ENCODE results near the gene MARK3. TPM values are rescaled to one million over a fixed set of nuclear protein-coding genes. Genes with fewer than 3 reads are reported as not detected.

Gene MARK3
- total RNA-seq, 1 experiment from 2014 or later = 35.8 TPM

DNA sequence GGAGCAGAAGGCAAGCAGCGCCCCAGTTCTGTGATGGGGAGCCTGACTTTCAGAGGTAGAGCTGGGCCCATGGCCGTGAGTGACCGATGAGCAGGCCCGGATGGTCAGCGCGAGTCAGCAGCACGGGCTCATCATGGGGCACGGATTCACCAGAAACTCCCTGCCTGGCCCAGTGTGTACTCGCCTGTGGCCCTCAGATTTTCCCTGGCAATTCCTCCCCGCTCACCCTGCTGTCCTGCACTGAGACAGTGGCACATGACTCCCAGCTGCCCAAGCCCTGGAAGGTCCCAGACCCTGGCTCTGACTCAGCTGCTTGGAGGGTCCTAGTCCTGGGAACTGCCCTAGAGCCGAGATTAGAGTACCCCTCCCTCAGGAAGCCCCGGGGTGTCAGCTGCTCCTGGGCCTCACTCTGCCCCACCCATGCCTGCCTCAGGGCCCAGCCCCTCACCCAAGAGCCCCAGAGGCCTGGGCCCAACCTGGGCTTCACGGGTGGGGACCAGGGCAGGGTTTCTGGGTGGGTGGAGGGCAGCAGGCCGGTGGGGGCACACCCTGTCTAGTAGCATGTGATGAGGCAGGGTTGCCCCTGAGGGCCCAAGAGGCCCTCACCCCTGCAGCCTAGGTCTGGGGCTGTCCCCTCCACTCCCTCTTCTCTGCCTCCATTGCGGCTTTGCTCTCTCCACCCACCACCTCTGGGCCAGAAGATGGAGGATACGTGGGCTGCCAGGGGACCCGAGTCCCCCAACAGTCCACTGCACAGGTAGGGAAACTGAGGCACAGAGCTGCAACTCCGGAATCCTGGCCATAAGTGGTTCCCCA, 152.2 kb downstream of the MARK3 start:
- DNase-seq (ENCODE audit: low spot score) = no peak

DNA sequence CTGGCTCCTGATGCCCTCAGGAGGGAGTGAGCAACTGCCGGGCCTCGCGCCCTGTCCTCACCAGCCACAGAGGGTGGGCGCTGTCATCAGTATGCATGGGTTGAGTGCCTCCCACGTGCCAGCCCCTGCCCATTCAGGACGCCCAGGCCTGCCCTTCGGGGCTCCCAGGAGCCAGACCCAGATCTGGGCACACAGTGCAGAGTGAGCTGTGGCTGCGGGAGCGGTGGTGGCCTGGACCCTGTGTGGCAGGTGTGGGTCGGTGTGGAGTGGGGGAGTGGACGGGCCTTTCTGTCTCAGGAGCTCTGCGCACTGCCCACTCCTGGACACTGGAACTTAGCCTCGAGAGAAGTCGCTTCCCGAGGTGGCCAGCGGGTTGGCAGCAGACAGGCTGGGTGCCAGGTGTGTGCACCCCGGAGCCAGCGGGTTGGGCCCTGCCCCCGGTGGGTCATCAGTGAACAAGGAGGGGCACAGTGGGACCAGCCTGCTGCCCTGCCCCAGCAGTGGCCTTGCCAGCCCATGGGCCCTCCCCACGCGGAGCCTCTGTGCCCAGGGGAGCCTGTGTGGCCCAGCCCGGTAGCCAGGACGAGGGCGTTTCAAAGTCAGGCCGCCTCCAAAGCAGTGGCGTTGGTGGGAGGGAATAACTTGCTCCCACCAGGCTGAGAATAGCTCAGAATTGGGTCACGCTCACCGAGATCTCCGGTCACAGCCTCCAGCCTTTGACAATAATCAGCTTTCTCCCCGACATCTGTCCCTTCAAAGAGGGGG, 153.3 kb downstream of the MARK3 start:
- DNase-seq (ENCODE audit: low spot score) = no peak

DNA sequence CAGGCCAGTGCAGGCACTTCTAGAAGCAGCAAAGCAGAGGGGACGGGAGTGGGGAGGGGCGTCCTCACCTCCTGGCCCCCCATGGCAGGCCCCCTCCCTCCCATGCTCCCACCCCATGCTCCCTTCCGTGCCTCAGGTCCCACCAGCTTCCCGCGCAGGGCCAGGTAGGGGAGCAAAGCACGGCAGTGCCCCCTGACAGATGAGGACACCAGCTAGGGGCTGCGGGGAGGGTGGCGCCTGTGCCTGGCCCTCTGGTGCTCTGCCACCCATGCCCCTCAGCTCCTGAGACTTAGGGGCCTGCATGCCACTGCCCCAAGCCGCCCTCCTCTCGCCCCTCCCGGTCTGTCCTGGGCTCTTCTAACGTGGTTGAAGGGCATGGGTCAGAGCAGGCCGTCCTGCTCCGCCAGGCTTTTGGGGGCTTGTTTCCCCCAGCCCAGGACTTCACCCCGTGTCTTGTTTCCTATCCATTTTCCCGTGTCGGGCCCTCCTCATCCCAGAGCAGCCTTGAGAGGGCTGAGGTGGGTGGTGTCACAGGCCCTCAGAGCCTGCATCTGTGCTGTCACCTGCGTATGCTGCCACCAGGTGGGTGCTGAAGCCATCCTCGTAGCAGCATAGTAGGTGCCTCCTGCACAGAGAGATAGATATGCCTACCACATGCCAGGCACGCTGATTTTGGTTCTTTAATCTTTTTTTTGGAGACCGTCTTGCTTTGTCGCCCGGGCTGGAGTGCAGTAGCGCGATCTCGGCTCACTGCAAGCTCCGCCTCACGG, 154.0 kb downstream of the MARK3 start:
- no peak for DNase-seq (ENCODE audit: low spot score)

DNA sequence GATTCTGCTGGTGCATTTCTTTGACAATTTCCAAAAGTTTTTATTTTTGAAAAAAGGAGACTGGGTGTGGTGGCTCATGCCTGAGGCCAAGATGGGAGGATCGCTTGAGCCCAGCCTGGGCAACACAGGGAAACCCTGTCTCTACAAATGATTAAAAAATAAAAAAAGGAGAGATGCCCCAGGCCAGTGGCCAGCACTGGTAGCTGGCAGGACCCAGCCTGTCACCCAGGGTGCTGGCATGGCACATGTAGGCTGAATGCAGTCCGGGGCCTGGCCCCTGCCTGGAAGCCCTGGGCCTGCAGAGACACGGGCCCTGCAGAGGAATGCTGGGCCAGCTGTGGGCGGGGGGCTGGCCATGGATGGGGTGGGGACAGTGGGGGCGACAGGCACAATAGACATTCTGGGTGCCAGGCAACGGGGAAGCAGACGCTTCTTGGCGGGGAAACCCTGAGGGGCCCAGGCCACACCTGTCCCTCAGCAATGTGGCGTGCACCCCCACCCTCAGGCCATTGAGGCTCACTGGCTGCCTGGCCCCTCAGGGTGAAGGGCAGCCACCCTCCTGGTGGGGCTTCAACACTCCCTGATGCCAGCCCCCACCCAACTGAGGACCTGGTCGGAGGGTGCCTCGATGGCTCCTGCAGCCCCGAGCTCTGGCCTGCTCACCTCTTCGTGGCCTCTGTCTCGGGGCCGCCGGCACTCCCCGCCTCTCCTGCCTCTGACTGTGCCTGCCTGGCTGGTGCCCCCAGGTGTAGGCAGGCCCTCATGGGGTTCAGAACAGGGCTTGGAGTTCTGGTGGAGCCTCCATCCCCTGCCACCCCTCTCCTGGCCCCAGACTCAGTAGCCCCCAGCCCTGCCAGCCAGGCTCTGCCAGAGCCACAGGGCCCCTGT, 155.8 kb downstream of the MARK3 start:
- DNase-seq (ENCODE audit: low spot score) = no peak

DNA sequence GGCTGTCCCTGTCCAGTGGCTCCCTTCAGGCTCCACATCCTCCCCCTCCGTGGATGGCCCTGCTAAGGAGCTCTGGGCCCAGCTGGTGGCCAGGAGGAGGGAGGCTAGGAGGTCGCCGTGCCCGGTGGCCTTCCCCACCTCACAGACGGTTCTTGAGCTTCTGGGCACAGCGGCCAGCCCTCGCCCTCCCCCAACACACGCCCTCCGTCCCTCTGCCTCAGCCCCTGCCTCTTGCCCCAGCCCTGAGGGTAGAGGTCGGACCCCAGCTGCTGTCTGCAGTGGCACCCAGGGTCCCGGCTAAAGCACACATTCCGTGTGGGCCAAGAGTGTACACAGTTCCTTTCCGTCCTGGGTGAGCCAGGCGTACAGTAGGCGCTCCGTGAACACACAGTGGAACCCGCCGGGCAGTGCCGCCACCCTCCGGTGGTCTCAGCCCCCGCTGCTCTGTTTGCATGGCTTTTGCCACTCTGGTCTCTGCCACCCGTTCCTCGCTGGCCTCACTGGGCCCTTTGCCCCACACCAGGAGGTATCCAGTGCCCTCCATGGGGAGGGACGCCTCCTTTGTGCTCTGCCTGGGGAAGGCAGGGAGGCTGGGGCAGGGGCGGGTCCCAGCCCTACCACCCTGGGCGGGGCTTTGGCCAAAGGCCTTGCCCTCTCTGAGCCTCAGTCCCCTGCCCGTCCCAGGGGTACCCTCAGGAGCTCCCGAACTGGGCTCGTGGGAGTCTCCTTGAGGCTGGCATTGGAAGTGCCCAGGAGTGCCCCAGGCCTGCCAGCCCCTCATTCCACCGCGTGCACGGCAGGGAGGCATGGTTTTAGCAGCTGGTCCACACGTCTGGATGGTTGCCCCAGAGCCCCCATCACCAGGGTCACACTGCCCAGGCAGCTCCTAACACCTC, 156.7 kb downstream of the MARK3 start:
- DNase-seq (ENCODE audit: low spot score) = no peak

DNA sequence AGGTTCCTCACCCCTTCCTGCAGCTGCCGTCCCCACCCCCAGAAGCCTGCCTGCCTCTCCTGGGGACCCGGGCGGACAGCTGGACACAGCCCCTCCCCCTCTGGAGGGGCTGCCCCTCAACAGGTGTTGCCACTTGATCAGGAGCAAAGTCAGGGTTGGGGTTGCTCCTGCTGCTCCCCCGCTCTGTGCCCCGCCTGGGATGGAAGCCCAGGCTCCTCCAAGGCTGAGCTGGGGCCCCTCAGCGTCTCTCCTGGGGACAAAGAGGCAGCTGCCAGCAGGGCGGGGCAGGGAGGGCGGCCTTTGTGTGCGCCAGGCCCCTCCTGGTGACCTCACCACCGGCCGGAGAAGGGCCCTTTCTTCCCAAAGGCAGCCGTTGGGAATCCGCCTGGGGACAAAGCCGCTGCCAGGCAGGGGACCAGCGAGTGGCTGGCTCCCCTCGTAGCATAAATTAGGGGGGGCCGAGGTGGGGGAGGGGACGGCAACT, 157.4 kb downstream of the MARK3 start:
- no peak for DNase-seq (ENCODE audit: low spot score)

DNA sequence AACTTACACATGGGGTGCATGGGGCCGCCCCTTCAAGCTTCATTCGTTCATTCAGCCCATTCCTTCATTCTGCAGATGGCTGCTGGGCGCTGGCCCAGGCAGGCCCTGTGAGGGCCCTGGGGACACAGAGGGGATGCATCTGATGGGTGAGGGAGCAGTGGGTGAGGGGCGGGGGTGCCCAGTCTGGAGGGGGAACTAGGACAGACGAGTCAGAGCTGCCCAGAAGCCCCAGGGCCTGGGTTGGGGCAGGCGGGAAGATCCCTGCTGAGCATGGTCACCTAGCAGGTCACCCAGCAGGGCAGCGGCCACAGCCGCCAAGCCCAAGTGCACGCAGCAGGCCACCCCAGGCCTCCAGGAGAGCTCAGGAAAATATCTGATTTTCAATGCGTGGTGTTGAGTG, 157.9 kb downstream of the MARK3 start:
- no peak for DNase-seq (ENCODE audit: low spot score)

DNA sequence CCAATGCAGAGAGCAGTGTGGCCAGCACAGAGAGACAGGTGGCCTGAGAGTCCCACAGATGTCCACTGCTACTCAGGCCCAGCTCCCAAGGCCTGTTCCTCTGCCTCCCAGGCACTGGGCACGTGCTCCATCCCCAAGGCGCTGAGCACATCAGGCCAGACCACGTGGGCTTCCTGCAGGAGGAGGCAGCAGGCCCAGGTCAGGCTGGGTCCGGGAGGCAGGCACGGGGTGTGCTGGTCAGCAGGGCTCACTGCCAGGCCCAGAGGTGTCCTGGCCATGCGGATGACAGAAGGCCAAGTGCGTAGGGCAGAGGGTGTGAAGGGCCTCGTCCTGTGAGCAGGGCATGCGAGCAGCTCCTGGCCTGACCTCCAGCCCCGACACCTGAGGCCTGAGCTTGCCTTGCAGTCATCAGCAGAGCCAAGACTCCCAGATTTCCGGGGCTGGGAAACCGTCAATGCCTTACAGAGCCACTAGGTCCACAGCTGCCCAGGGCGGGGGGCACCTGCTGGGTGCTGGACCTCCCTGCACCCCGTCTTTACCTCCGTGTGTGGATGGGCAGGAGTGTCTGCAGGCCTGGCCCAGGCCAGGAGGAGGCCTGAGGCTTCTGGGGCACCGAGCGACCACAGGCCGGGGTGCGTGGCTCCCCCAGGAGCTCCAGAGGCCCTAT, 158.6 kb downstream of the MARK3 start:
- no peak for DNase-seq (ENCODE audit: low spot score)

DNA sequence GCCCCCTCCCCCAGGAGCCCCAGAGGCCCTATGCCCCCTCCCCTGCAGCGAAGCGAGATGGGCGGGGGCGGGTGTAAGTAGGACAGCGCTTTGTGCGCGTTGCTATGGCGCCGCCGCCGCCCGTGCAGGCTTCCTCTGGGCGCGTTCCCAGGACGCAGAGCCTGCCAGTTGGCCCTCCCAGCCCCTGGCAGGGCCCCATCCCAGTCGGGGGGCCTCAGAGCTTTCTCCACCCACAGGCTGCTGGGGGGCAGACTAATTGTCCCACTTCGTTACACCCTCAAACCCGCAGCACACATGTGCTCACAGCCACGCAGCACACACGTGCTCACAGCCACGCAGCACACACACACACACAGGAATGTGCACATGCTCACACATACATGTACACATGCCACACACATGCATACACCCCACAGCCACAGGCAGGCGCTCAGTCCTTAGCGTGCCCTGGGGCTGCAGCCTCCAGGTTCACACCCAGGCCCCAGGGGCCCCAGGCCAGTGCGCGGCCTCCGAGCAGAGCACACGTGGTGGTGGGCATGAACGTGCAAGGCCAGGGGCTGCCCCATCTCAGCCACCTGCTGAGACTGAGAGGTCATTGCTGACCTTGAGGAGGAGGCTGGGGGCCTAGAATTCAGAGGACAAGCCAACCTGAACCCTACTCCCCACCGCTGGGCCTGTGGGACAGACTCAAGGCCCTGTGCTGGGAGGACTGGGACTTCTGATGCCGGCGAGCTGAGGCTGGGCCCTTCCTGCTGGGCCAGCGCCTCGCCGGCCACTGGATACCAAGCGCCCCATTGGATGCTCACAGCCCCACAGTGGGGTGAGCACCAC, 159.4 kb downstream of the MARK3 start:
- no peak for DNase-seq (ENCODE audit: low spot score)

DNA sequence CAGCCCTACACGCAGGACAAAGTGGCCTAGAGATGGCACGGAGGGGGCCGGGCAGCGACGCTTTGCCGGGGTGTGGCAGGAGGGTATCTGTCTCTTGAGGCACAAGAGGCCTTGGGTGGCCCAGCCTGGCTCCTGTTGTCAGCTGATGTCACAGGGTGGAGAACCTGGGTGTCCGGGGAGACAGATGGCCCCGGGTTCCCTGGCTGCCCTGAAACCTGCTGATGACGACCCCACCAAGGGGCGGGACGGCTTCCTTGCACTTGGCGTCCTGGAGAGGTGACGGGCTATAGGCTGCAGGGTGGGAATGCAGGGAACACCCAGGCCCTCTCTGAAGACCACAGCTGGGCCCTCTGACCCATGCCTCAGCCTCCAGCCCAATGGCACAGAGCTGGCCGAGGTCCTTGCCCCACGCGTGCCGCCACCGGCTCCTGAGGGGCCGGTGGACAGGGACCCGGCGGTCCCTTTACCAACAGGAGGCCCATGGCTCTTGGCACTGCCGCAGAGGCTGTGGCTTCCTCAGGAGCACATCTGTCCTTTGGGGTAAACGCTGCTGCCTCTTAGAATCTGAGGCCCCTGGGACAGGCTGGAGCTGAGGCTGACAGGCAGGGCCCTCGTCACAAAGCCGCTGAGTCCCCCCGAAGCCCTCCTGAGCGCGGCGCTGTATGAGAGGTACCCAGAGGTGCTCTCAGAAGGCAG, 160.2 kb downstream of the MARK3 start:
- no peak for DNase-seq (ENCODE audit: low spot score)

DNA sequence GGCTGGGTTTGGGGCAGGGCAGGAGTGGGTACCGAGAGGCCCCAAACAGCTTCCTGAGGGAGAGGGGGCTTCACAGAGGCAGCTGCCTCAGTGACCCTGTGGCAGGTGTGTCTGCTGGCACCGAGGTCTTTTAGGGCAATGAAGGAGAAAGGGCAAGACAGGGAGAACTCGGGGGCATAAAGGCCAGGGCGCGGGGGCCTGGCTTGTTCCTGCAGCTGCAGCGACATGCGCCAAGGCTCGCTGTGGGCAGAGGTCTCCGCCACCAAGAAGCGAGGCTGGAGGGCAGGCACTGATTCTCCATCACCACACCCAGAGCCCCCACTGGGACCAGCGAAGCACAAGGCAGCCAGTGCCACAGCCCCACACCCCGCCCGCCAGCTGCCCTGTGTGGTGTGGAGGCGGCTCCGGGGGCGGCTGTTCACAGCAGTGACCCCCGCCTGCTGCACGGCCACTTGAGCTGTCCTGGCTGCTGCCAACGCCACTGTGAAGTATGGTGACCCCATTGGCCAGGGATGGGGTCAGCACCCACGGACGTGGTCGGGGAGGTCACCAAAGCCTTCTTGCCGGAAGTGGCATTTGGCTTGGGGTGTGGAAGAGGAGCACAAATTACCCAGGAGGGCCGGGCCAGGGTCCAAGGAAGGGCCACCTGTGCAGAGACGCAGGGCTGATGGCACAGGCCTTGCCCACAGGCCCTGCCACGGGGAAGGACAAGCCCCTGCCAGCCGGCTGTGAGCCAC, 160.9 kb downstream of the MARK3 start:
- no peak for DNase-seq (ENCODE audit: low spot score)

DNA sequence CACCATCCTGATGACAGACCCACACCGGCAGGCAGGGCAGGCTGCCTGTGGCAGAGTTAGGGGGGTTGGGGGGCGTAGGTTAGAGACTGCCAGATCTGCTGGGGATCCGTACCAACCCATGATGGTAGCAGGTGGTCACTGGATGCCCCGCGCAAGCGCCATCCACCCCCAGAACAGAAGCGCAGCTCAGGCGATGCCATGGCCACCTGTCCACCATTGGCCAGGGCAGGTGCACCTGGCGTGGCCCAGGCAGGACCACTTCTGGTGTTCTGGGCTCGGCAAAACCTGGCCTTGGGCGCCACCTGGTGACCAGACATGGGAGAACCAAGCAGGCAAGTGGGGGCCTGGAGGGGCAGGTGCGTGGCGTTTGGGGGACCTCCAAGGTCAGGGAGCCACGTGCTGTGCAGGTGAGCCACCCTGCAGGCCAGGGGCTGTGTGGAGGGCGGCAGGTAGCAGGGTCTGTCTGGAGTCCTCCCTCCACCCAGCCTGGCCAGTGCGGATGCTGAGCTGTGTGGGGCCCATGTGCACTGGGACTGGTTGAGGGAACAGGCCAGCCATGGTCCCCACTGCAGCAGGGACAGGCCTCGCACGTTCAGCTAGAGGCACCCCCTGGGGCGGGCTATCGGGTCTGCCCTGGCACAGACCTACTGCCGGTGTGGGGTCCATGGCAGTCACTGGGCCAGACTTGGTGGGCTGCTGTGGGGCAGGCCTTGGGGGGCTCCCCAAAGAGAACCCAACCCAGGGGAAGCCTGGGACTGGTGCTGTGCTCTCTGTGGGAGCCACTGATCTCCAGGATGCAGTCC, 161.6 kb downstream of the MARK3 start:
- DNase-seq (ENCODE audit: low spot score) = peak; percentile 44

DNA sequence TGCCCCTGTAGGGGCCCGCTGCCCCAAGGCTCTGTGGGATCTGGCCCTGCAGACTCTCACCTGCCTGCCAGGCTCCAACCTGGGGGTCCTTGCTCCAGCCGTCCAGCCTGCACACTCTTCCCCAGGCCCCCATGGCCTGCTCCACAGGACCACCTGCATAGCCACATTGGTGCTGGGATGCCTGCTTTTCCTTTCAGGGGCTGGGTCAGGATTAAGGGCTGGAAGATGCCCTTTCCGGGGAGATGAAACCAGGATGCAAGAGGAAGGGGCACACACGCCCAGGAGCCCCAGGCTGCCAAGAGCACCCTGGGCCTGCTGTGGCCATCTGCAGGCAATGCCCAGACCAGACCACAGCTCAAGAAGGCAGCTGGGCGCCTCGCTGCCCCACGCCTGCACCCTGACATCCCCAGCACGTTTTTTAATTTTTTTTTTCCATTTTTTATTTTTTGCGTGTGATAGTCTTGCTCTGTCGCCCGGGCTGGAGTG, 162.3 kb downstream of the MARK3 start:
- DNase-seq (ENCODE audit: low spot score) = no peak

DNA sequence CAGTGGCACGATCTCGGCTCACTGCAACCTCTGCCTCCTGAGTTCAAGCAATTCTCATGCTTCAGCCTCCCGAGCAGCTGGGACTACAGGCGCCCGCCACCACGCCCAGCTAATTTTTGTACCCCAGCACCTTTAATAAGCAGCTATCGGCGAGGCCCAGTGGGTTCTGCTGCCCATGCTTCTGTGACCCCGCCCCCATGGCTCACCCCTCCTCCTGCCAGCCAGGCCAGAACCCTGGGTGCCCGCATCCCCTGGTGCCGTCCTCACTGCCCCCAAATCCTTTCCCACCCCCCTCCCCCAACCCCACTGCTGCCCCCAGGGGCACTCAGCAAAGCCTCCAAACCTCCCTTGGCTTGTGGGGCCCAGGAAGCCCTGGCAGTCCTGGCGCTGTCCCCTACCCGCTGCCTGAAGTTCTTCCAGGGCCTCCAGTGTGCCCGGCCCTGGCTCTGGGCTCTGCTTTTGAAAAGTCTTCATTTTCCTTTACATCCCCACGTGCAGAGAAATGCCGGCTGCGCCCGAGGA, 162.8 kb downstream of the MARK3 start:
- DNase-seq (ENCODE audit: low spot score) = no peak

DNA sequence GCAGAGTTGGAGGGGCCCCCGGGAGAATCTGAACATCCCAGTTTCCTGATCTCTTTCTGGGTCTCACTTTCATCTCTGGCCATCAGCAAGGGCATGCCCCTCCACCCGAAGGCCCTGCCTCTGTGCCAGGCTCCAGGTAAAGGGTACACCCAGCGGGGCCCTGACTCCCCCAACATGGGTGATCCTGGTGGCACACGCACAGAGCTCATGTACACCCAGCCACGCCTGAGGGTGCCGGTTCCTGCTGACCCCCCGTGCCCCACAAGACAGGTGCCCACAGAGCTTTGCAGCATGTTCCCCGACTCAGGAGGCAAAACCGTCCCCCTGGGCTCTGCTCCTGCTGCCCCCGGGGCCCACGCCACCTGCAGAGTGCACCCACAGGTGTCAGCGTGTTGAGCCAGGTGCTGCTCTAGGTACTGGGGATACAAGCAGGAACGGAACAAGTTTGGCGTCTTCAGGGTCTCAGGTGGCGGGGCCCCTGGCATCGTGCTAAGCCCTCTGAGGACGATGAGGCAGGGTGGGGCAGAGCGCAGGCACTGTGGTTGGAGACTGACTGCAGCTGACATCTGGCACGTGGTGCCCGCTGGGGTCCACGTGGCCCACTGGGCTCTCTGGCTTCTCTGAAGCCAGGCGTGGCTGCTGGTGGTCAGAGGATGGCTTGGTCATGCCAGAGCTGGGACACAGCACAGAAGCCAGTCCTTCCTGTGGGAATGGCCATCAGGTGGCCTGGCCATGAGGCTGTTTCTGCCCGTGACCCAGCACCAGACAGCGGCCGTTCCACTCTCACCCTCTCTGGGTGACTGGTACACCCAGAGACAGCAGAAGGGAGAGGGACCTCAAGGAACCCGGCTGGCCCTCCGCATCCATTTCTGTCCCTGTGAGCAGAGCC, 163.5 kb downstream of the MARK3 start:
- no peak for DNase-seq (ENCODE audit: low spot score)
